T-helper 2 cell treated with Interferon-gamma antibody and Interleukin-4, amounts not matched to agents 100 ng/mL and 5 ng/mL, for 36 hours (primary cell): Measurements from ENCODE around the gene CALN1. TPM values are rescaled to one million over a fixed set of nuclear protein-coding genes. Genes with fewer than 3 reads are reported as not detected.

Experiments used
- intact Hi-C: fragments of 100-400 bp; cut with micrococcal nuclease; formaldehyde crosslinking; loops from one replicate; pipeline ENCODE4 v1.15.1; 2023
- total RNA-seq: library from RNA; stranded (reverse); gene quantifications from 2 replicates; pipeline ENCODE4 v1.2.3, GENCODE V29; 2022

CALN1 gene
- total RNA-seq, 1 donor from 2014 or later = not detected

GRCh38 chr7:72190919-72191318, 221.2 kb downstream of the CALN1 start:
- intact Hi-C loops = no loop called here

- intact Hi-C loops = no loop called here
Observed at GRCh38 chr7:72190146-72190545, 222.0 kb downstream of the CALN1 start.

- intact Hi-C loops = no loop called here
Observed at GRCh38 chr7:72187179-72187578, 225.0 kb downstream of the CALN1 start.

- intact Hi-C loops = no loop called here
Observed at GRCh38 chr7:72183835-72184234, 228.3 kb downstream of the CALN1 start.

GRCh38 chr7:72182036-72182435, 230.1 kb downstream of the CALN1 start:
- intact Hi-C loops = no loop called here

GRCh38 chr7:72176875-72177274, 235.3 kb downstream of the CALN1 start:
- intact Hi-C loops = no loop called here

- intact Hi-C loops = no loop called here
Observed at GRCh38 chr7:72170475-72170874, 241.7 kb downstream of the CALN1 start.

GRCh38 chr7:72163271-72163670, 248.9 kb downstream of the CALN1 start:
- intact Hi-C loops = no loop called here

- intact Hi-C loops = no loop called here
Observed at GRCh38 chr7:72161534-72161933, 250.6 kb downstream of the CALN1 start.

GRCh38 chr7:72159911-72160310, 252.2 kb downstream of the CALN1 start:
- intact Hi-C loops = no loop called here

GRCh38 chr7:72156671-72157070, 255.5 kb downstream of the CALN1 start:
- intact Hi-C loops = no loop called here

- intact Hi-C loops = no loop called here
Observed at GRCh38 chr7:72153132-72153512, 259.0 kb downstream of the CALN1 start.

GRCh38 chr7:72152161-72153131, 259.7 kb downstream of the CALN1 start:
- intact Hi-C loops = no loop called here

- intact Hi-C loops = no loop called here
Observed at GRCh38 chr7:72140566-72140965, 271.6 kb downstream of the CALN1 start.

- intact Hi-C loops = no loop called here
Observed at GRCh38 chr7:72127136-72127535, 285.0 kb downstream of the CALN1 start.

- intact Hi-C loops = no loop called here
Observed at GRCh38 chr7:72123913-72124312, 288.2 kb downstream of the CALN1 start.

- intact Hi-C loops = no loop called here
Observed at GRCh38 chr7:72118366-72118765, 293.8 kb downstream of the CALN1 start.

GRCh38 chr7:72114129-72114528, 298.0 kb downstream of the CALN1 start:
- intact Hi-C loops = no loop called here

GRCh38 chr7:72112992-72113391, 299.1 kb downstream of the CALN1 start:
- intact Hi-C loops = no loop called here

- intact Hi-C loops = no loop called here
Observed at GRCh38 chr7:72112530-72112929, 299.6 kb downstream of the CALN1 start.

GRCh38 chr7:72111086-72111485, 301.1 kb downstream of the CALN1 start:
- intact Hi-C loops = no loop called here

GRCh38 chr7:72109566-72109965, 302.6 kb downstream of the CALN1 start:
- intact Hi-C loops = no loop called here

GRCh38 chr7:72106405-72106804, 305.7 kb downstream of the CALN1 start:
- intact Hi-C loops = no loop called here
